HL-60 (cell line): ENCODE results near the gene CFL2.
A peak's percentile ranks its signal among the peaks of the same experiment; 100 is the strongest.

Experiments used
- POLR2AphosphoS5 ChIP-seq: IDR thresholded peaks from 2 replicates; pipeline ENCODE4 v1.6.1; 2012; ENCODE audit warnings: low read depth
- SPI1 ChIP-seq: IDR thresholded peaks from 2 replicates; pipeline ENCODE4 v1.6.1; 2012; ENCODE audit warnings: low read depth, mild to moderate bottlenecking, borderline replicate concordance
- TF ChIP-seq, protein P1 (sequence below): IDR thresholded peaks from one replicate; pipeline ENCODE4 v1.5.1; 2011; ENCODE audit warnings: low read length, control low read depth, inconsistent platforms; ENCODE audit not compliant: insufficient read depth

DNA sequence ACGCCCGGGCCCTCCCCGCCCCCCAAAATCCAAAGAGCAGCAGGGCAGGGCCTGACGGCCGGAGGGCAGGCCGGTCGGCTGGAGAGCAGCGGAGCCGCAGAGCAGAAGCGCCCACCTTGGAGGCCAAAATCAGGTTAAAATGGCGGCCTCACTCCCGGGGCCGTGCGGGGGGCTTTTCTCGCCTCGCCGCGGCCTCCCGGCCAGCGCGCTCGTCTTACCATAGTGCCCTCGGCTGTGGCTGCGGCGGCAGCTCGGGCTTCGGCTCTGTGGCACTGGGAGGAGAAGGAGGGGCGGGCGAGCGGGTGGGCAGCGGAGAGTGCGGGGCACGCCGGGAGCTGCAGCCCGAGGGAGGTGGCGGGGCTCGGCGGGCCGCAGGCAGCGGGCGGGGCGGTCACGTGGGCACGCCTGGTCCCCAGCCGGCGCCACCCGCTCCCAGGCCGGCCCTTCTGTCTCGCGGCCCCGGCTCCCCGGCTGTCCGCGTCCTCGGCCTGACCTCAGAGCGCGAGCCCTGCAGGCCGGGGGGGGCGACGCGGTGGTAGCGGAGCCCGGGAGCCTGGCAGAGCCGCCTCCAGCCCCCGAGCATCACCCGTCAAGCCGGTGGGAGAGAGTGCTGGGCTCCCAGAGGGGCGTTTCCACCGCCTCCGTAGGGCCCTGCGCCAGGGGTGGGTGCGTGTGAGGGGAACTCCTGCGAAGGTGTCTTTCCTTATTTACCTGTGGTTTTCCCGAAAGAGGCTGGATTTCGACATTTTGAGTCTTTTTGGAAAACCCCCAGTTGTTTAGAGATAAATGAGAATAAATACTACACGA is at the start of gene CFL2:
- TF ChIP-seq, protein P1, sequence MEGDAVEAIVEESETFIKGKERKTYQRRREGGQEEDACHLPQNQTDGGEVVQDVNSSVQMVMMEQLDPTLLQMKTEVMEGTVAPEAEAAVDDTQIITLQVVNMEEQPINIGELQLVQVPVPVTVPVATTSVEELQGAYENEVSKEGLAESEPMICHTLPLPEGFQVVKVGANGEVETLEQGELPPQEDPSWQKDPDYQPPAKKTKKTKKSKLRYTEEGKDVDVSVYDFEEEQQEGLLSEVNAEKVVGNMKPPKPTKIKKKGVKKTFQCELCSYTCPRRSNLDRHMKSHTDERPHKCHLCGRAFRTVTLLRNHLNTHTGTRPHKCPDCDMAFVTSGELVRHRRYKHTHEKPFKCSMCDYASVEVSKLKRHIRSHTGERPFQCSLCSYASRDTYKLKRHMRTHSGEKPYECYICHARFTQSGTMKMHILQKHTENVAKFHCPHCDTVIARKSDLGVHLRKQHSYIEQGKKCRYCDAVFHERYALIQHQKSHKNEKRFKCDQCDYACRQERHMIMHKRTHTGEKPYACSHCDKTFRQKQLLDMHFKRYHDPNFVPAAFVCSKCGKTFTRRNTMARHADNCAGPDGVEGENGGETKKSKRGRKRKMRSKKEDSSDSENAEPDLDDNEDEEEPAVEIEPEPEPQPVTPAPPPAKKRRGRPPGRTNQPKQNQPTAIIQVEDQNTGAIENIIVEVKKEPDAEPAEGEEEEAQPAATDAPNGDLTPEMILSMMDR, result no peak
- TF ChIP-seq POLR2AphosphoS5 (peak; percentile 57; the same call in 1 of the 2 replicates), SPI1 (no peak)
